Midbrain (tissue), 1 donor: ENCODE data around the gene HOXB3.

ENCODE experiments used
- DNase-seq: peaks from one replicate; lab custom pipeline; 2025; lab: John Stamatoyannopoulos, UW

HOXB3 gene

DNA sequence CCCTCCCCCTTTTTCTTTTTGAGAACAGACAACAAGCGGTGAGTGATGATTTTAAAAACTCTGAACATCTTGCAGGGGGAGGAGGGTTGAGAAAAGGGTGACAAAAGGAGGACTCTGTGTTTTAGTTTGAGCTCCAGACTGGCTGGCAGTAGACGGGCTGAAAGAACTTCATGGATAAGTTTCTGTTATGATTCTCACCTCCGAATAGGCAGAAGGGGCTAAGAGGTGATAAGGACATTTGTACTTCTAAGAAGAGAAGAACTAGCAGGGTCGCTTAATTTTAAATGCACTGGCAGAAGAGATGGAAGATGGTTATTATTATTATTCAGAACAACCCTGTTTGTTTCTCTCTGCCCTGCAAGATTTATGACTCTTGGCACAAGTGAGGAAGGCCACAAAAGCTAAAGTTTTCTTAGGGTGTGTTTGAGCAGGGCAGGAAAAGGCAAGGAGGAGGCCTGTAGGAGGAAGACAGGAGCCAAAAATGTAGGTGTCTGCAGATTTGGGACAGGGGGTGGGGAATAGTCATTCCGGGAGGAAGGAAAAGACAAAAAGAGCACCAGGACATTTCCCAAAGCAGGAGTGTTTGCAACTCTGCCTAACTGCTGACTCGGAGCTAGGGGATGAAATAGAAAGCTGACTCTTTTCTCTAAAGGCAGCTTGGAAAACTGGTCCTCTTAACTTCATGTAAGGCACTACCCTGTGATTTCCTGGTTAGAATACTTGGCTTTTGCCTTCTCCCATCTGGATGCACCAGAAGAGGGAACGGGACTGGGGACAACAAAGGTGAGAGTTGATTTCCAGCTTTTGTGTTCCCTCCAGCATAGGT lies 33.3 kb downstream of the HOXB3 start:
- no peak for DNase-seq

DNA sequence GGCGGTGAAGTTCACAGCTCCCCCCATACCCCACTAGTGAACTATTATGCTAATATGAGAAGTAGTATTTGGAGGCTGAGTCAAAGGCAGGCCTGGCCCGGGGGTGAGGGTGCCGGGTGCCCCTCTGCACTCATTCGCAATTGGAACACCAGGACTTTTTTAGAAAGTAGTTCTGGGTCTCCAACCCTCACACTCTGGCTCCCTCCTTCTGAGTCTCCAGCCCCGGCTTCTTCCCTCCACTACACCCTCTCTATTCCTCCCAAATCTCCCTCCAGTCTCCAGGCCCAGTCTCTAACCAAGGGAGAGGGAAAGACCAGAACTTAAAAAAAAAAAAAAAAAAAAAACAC lies 33.8 kb downstream of the HOXB3 start:
- no peak for DNase-seq

DNA sequence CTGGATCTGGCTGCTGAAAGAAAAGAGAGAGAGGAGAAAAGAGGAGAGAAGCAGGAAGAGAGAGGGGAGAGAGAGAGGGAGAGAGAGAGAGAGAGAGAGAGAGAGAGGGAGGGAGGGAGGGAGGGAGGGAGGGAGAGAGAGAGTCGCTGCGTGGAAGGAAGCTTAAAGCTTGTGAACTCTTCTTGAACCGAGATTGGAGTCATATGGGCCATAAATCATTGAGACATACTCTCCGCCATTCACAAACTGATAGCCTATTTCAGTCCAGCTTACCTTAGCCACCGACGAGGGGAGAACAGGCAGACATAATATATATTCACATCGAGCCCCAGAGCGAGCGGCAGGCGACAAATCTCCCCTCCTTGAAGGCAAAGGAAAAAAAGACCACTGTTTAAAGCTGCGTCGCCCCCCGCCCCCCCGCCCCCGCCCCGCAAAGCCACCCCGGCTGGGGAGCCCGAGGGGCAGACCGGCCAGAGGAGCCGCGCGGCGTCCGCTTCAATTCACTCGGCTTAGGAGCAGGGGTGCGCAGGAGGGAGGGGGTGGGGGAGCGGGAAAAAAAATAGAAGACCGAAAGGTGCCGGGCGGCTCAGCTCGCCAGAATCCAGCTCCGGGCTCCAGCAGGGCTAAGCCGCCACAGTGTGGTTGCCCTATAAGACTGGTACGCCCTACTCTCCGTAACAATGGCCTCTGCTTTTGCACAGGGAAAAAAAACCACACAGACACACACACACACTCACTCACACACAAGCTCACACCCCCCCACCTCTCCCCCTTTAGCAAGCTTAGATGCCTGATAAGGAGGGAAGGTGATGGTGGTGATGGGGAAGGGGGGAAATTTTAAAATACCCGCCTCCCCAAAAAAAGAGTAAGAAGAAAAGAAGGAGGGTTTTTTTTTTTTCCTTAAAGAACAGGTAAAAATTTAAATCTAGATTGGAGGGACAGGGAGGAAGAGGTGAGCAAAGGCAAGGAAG lies 34.5 kb downstream of the HOXB3 start:
- DNase-seq: no peak

- DNase-seq: no peak
Observed at GRCh38 chr17:48554412-48555257, 35.4 kb downstream of the HOXB3 start.

- no peak for DNase-seq
Observed at GRCh38 chr17:48553826-48554225, 36.2 kb downstream of the HOXB3 start.

DNA sequence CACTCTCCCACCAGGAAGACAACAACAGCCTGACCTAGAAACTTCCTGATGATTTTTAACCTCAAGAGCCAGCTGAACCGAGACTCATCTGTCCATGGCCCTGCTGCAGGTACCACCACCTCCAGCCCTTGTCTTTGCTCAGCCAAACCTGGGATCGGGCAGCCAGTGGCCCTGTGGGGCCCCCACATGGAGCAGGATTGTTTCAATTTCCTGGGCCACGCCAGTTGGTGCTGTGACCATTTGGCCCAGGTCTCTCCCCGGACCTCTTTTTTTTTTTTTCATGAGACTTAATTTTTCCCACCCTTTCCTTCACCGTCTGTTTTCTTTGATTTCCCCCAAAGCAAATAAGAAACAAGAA lies 36.9 kb downstream of the HOXB3 start:
- DNase-seq: no peak

- DNase-seq: no peak
Observed at GRCh38 chr17:48552466-48553189, 37.4 kb downstream of the HOXB3 start.

- DNase-seq: no peak
Observed at GRCh38 chr17:48551596-48552465, 38.2 kb downstream of the HOXB3 start.

DNA sequence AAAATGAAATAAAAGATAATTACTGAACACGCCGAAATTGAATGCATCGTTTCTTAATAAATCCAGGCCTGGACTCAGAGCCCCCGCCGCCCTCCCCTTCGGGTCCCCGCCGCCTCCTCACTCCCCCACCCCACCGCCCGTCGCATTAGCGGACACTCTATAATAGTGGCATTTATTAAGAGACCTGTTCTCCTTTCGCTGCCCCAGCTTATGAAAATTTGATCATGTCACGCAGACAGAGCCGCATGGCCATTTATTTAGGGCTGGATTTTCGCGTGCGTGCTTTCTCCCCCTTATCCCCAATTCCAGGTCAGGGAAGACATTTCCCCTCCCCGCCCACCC lies 38.9 kb downstream of the HOXB3 start:
- DNase-seq: no peak

DNA sequence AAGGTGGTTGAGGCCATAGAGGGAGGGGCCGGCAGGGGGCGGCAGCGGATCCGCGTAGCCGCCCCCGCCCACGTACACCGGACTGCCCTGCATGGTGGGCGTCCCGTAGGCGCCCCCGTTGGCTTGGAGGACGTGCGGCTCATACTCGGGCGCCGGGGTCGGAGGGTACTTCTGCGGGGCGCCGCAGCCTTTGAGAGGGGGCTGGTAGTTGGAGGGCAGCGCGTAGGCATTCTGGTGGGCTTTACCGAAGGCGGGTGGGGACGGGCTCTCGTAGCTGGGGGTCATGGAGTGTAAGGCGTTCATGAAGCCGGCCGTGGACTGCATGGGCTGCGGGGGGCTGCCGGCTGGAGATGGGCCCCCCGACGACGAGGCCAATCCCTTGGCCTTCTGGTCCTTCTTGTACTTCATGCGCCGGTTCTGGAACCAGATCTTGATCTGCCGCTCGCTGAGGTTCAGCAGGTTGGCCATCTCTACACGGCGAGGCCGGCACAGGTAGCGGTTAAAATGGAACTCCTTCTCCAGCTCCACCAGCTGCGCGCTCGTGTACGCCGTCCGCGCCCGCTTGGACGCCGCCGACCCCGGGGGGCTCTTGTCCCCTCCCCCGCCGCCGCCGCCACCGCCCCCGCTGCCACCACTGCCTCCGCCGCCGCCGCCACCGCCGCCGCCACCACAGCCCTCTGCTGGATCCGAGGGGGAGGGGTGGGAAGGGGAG lies 39.4 kb downstream of the HOXB3 start:
- DNase-seq: no peak

- DNase-seq: no peak
Observed at GRCh38 chr17:48549914-48550501, 40.0 kb downstream of the HOXB3 start.

GRCh38 chr17:48549281-48549630 lies 40.8 kb downstream of the HOXB3 start:
- DNase-seq: no peak

GRCh38 chr17:48548523-48549280 lies 41.3 kb downstream of the HOXB3 start:
- DNase-seq: no peak

DNA sequence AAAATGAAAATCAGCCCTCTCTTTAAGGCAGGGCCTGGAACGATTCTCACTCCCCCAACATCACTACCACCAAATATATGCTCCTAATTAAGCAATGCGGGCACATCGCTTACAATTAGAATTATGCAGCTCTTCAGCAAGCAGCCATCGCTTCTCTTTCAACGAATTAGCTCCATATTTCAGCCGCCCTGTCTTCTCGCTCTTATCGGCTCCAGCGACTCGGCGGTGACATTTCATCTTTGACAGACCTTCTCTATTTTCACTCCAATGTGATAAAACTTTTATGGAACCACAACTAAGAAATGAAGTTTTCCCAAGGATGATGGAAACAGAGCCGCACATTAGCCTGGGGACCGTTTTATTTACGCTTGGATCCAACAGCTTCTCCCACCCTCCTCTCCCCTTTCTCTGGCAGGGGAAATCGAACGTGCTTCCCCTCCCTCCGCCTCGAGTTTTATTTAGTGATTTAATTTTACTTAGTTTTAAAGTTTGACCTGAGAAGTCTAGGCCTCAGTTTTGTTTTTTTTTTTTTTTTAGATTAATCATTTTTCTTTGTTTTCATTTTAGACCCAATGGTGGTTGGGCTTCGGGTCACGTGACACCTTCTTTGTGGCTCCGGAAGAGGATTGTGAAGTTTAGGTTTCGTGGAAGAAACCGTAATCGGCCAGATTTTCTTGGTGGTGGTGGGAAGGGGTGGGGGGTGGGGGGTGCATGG lies 42.1 kb downstream of the HOXB3 start:
- DNase-seq: no peak

- no peak for DNase-seq
Observed at GRCh38 chr17:48546924-48547807, 42.9 kb downstream of the HOXB3 start.

- DNase-seq: no peak
Observed at GRCh38 chr17:48546137-48546923, 43.7 kb downstream of the HOXB3 start.
